Measurements from ENCODE around the gene ANO10. TPM values are rescaled to one million over a fixed set of nuclear protein-coding genes. Genes with fewer than 3 reads are reported as not detected.

ANO10 gene
- total RNA-seq, 1 donor from 2014 or later, result 45.4 TPM

DNA sequence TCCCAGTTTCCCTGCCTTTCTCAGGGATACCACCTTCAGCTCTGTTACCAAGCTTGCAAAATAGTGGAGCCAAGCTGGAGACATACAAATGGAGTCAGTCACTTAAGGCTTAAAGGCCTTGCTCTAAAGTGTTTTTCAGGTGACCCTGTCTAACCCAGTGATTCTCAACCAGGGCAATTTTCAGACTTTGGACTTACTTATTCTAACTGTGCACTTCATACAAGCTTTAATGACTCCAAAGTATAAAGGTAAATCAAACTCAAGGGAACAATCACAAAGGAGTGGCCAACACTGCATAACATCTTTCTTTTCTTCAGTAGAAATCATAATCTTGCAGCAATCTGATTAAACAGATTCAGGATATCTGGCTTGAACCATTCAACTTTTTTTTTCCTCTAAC, 9.4 kb downstream of the ANO10 start:
- H3K79me2 ChIP-seq (ENCODE audit: insufficient read depth, low read length), result peaks cover 39% of the 10 kb centered on the region
- no peaks in the 10 kb centered on the region for H3K4me1 ChIP-seq (ENCODE audit: insufficient read depth, low read length)
- H3K4me2 ChIP-seq (ENCODE audit: low read length), result no peak overlapping the region
- no peak overlapping the region for H3K27ac Mint-ChIP-seq (ENCODE audit: unreplicated experiment)
- no peaks in the 10 kb centered on the region for H3K4me1 Mint-ChIP-seq (ENCODE audit: low read depth, unreplicated experiment)
- no peak overlapping the region for H3K4me3 ChIP-seq (ENCODE audit: insufficient read depth, low read depth, low read length)
- no peaks in the 10 kb centered on the region for H3K9me3 ChIP-seq (ENCODE audit: insufficient read depth, low read depth, low read length)
- no peak overlapping the region for H3K27ac ChIP-seq (ENCODE audit: low read depth, low read length)
- DNase-seq (ENCODE audit: low read depth) (no peak), FAIRE-seq (no peak)
- H3K27me3 ChIP-seq (ENCODE audit: insufficient read depth, low read length), result no peaks in the 10 kb centered on the region
- TF ChIP-seq EZH2 (IDR thresholded peaks at IDR 0.05; ENCODE audit: insufficient read depth, low read length), result no peak
- TF ChIP-seq, protein P1, sequence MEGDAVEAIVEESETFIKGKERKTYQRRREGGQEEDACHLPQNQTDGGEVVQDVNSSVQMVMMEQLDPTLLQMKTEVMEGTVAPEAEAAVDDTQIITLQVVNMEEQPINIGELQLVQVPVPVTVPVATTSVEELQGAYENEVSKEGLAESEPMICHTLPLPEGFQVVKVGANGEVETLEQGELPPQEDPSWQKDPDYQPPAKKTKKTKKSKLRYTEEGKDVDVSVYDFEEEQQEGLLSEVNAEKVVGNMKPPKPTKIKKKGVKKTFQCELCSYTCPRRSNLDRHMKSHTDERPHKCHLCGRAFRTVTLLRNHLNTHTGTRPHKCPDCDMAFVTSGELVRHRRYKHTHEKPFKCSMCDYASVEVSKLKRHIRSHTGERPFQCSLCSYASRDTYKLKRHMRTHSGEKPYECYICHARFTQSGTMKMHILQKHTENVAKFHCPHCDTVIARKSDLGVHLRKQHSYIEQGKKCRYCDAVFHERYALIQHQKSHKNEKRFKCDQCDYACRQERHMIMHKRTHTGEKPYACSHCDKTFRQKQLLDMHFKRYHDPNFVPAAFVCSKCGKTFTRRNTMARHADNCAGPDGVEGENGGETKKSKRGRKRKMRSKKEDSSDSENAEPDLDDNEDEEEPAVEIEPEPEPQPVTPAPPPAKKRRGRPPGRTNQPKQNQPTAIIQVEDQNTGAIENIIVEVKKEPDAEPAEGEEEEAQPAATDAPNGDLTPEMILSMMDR (IDR thresholded peaks at IDR 0.05; ENCODE audit: insufficient read depth, low read depth, low read length), result no peak
- H3K36me3 Mint-ChIP-seq (ENCODE audit: low read depth, unreplicated experiment), result peaks cover 3% of the 10 kb centered on the region
- H3K27me3 Mint-ChIP-seq (ENCODE audit: low read depth, unreplicated experiment), result no peaks in the 10 kb centered on the region
- H3K9ac ChIP-seq (ENCODE audit: low read length), result no peak overlapping the region
- H2AFZ ChIP-seq (ENCODE audit: low read depth, low read length), result no peak overlapping the region
- no peaks in the 10 kb centered on the region for H3K36me3 ChIP-seq (ENCODE audit: insufficient read depth, low read length)
- no peaks in the 10 kb centered on the region for H3K9me3 Mint-ChIP-seq (ENCODE audit: unreplicated experiment)
- H4K20me1 ChIP-seq (ENCODE audit: insufficient read depth, low read length), result peaks cover 38% of the 10 kb centered on the region
- H3K4me3 Mint-ChIP-seq (ENCODE audit: unreplicated experiment), result no peak overlapping the region

DNA sequence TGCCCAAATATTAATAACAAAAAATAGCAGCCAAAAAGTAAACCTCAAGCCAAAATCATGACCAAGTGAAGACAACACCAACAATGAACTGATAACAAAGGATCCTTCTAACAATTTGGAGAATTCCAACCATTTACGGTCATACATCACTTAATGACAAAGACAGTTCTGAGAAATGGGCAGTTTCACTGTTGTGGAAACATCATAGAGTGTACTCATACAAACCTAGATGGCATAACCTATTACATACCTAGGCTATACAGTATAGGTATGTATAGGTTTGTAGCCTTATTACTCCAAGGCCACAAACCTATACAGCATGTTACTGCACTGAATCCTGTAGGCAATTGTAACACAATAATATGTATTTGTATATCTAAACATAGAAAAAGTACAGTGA, 12.4 kb downstream of the ANO10 start:
- H3K9ac ChIP-seq (ENCODE audit: low read length), result no peak overlapping the region
- no peak for DNase-seq (ENCODE audit: low read depth)
- Mint-ChIP-seq H3K4me3 (ENCODE audit: unreplicated experiment) (no peak overlapping the region), H3K27me3 (ENCODE audit: low read depth, unreplicated experiment) (no peaks in the 10 kb centered on the region), H3K4me1 (ENCODE audit: low read depth, unreplicated experiment) (no peaks in the 10 kb centered on the region), H3K9me3 (ENCODE audit: unreplicated experiment) (no peaks in the 10 kb centered on the region), H3K27ac (ENCODE audit: unreplicated experiment) (no peak overlapping the region), H3K36me3 (ENCODE audit: low read depth, unreplicated experiment) (no peaks in the 10 kb centered on the region)
- no peaks in the 10 kb centered on the region for H3K27me3 ChIP-seq (ENCODE audit: insufficient read depth, low read length)
- peaks cover 34% of the 10 kb centered on the region for H3K79me2 ChIP-seq (ENCODE audit: insufficient read depth, low read length)
- peaks cover 35% of the 10 kb centered on the region for H4K20me1 ChIP-seq (ENCODE audit: insufficient read depth, low read length)
- H3K9me3 ChIP-seq (ENCODE audit: insufficient read depth, low read depth, low read length), result no peaks in the 10 kb centered on the region
- FAIRE-seq, result no peak
- H3K4me2 ChIP-seq (ENCODE audit: low read length), result no peak overlapping the region
- no peaks in the 10 kb centered on the region for H3K4me1 ChIP-seq (ENCODE audit: insufficient read depth, low read length)
- no peak overlapping the region for H3K27ac ChIP-seq (ENCODE audit: low read depth, low read length)
- no peak for TF ChIP-seq EZH2 (IDR thresholded peaks at IDR 0.05; ENCODE audit: insufficient read depth, low read length)
- TF ChIP-seq, protein P1 (IDR thresholded peaks at IDR 0.05; ENCODE audit: insufficient read depth, low read depth, low read length), result no peak
- no peak overlapping the region for H3K4me3 ChIP-seq (ENCODE audit: insufficient read depth, low read depth, low read length)
- no peak overlapping the region for H2AFZ ChIP-seq (ENCODE audit: low read depth, low read length)
- peaks cover 2% of the 10 kb centered on the region for H3K36me3 ChIP-seq (ENCODE audit: insufficient read depth, low read length)

DNA sequence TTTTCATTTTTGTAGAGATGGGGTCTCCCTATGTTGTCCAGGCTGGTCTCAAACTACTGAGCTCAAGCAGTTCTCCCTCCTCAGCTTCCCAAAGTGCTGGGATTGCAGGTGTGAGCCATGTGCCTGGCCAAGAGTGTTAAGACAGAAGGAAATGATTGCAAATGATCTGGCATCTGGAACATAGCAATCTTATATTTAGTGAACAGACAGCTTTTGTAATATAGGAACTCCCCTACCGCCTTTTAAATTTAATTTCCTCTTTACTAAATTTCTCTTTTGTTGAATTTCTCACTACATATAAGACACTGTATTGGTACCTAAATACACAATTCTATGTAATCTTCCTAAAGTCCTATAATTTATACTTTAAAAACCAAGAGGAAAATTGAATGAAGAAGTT, 13.1 kb downstream of the ANO10 start:
- DNase-seq (ENCODE audit: low read depth) (no peak), FAIRE-seq (no peak)
- Mint-ChIP-seq H3K4me1 (ENCODE audit: low read depth, unreplicated experiment) (no peaks in the 10 kb centered on the region), H3K4me3 (ENCODE audit: unreplicated experiment) (no peak overlapping the region), H3K36me3 (ENCODE audit: low read depth, unreplicated experiment) (peaks cover 3% of the 10 kb centered on the region), H3K27ac (ENCODE audit: unreplicated experiment) (no peak overlapping the region), H3K9me3 (ENCODE audit: unreplicated experiment) (no peaks in the 10 kb centered on the region), H3K27me3 (ENCODE audit: low read depth, unreplicated experiment) (no peaks in the 10 kb centered on the region)
- TF ChIP-seq, protein P1 (IDR thresholded peaks at IDR 0.05; ENCODE audit: insufficient read depth, low read depth, low read length), result no peak
- no peak for TF ChIP-seq EZH2 (IDR thresholded peaks at IDR 0.05; ENCODE audit: insufficient read depth, low read length)
- Histone ChIP-seq H3K27ac (ENCODE audit: low read depth, low read length) (no peak overlapping the region), H3K4me3 (ENCODE audit: insufficient read depth, low read depth, low read length) (no peak overlapping the region), H3K4me1 (ENCODE audit: insufficient read depth, low read length) (no peaks in the 10 kb centered on the region), H3K27me3 (ENCODE audit: insufficient read depth, low read length) (no peaks in the 10 kb centered on the region), H4K20me1 (ENCODE audit: insufficient read depth, low read length) (peaks cover 35% of the 10 kb centered on the region), H3K4me2 (ENCODE audit: low read length) (no peak overlapping the region), H2AFZ (ENCODE audit: low read depth, low read length) (no peak overlapping the region), H3K9me3 (ENCODE audit: insufficient read depth, low read depth, low read length) (no peaks in the 10 kb centered on the region), H3K9ac (ENCODE audit: low read length) (no peak overlapping the region), H3K36me3 (ENCODE audit: insufficient read depth, low read length) (peaks cover 5% of the 10 kb centered on the region), H3K79me2 (ENCODE audit: insufficient read depth, low read length) (peaks cover 27% of the 10 kb centered on the region)
